Keratinocyte (primary cell): ENCODE results near the gene CCDC178. TPM values are rescaled to one million over a fixed set of nuclear protein-coding genes. Genes with fewer than 3 reads are reported as not detected.
"Not testable (repeated sequence)": the region's sequence is repeated elsewhere in the genome, so short reads cannot be mapped to it uniquely, and the experiment has no call there.

Source experiments
- DNase-seq: peaks from one replicate; pipeline ENCODE4 v3.0.0-alpha.2; 2011; ENCODE audit warnings: low read depth, missing footprints, low spot score
- FAIRE-seq: peaks from 2 replicates; lab custom pipeline; 2011; peaks lifted over from hg19 to GRCh38; lab: Jason Lieb, UNC
- H2AFZ ChIP-seq: 2 replicates; pipeline ENCODE4 v1.6.0; 2012; ENCODE audit warnings: low read length, control low read depth, inconsistent platforms; ENCODE audit not compliant: control insufficient read depth
- H3K27ac ChIP-seq: 2 replicates; pipeline ENCODE4 v1.5.1; 2011; ENCODE audit warnings: low read length; ENCODE audit not compliant: control insufficient read depth, insufficient read depth
- H3K27me3 ChIP-seq: 3 replicates; pipeline ENCODE4 v1.6.0; 2011; ENCODE audit warnings: low read length; ENCODE audit not compliant: control insufficient read depth, insufficient read depth; ENCODE audit errors: extremely low read depth
- H3K36me3 ChIP-seq, 2 experiments: 2 replicates in 1 of 2; 3 replicates in 1 of 2; pipeline ENCODE4 v1.5.1; 2011; ENCODE audit warnings: low read length in 2 of 2, mild to moderate bottlenecking in 1 of 2; ENCODE audit not compliant: control insufficient read depth in 2 of 2, insufficient read depth in 2 of 2; ENCODE audit errors: extremely low read depth in 1 of 2
- H3K4me1 ChIP-seq: 3 replicates; pipeline ENCODE4 v1.5.1; 2011; ENCODE audit warnings: low read length; ENCODE audit not compliant: control insufficient read depth, insufficient read depth; ENCODE audit errors: extremely low read depth
- H3K4me2 ChIP-seq: 3 replicates; pipeline ENCODE4 v1.6.0; 2011; ENCODE audit warnings: low read depth, low read length; ENCODE audit not compliant: control insufficient read depth, insufficient read depth; ENCODE audit errors: extremely low read depth
- H3K4me3 ChIP-seq, 3 experiments: fragments of 200-600 bp in 1 of 3; sonication (generic) in 1 of 3; 2 replicates in 2 of 3; 3 replicates in 1 of 3; pipeline ENCODE4 v1.5.1; 2011 to 2016; ENCODE audit warnings: low read length in 3 of 3, mild to moderate bottlenecking in 3 of 3, control low read depth in 2 of 3, inconsistent platforms in 1 of 3, low read depth in 1 of 3, mixed read lengths in 1 of 3, mixed run types in 1 of 3, moderate library complexity in 1 of 3; ENCODE audit not compliant: control insufficient read depth in 2 of 3, insufficient read depth in 2 of 3; ENCODE audit errors: extremely low read depth in 1 of 3
- H3K79me2 ChIP-seq: 2 replicates; pipeline ENCODE4 v1.6.0; 2012; ENCODE audit warnings: low read length; ENCODE audit not compliant: control insufficient read depth, insufficient read depth
- H3K9ac ChIP-seq: 3 replicates; pipeline ENCODE4 v1.6.0; 2011; ENCODE audit warnings: low read length; ENCODE audit not compliant: control insufficient read depth, insufficient read depth; ENCODE audit errors: extremely low read depth
- H3K9me1 ChIP-seq: 3 replicates; pipeline ENCODE4 v1.6.0; 2011; ENCODE audit warnings: low read length; ENCODE audit not compliant: control insufficient read depth, insufficient read depth; ENCODE audit errors: extremely low read depth
- H3K9me3 ChIP-seq: 2 replicates; pipeline ENCODE4 v1.5.1; 2012; ENCODE audit warnings: low read depth, low read length; ENCODE audit not compliant: control insufficient read depth
- H4K20me1 ChIP-seq: 3 replicates; pipeline ENCODE4 v1.6.0; 2011; ENCODE audit warnings: low read length; ENCODE audit not compliant: control insufficient read depth, insufficient read depth; ENCODE audit errors: extremely low read depth
- EZH2 ChIP-seq: IDR thresholded peaks from one replicate; pipeline ENCODE4 v1.6.1; 2012; ENCODE audit warnings: inconsistent platforms, mild to moderate bottlenecking, low read length, moderate library complexity
- dilution Hi-C: fragments of 300-500 bp; cut with MboI; formaldehyde crosslinking; loops from one replicate; pipeline ENCODE4 v1.7.0; 2020; ENCODE audit warnings: low sequenced_read_pairs; ENCODE audit not compliant: extremely low pct_ligation_motif_present
- polyA plus RNA-seq, 5 experiments: library from polyadenylated mRNA; depleted of rRNA in 3 of 5; stranded (reverse) in 3 of 5; stranded (forward) in 1 of 5; unstranded in 1 of 5; fragments of >200 nt; gene quantifications; 1 replicate in 1 of 5; 2 replicates in 3 of 5; 3 replicates in 1 of 5; pipeline versions ENCODE4 v1.2.1 to v1.2.3, GENCODE V29; 2011 to 2012; ENCODE audit warnings: missing spikeins in 2 of 5, low read depth in 1 of 5, low replicate concordance in 1 of 5
- TF ChIP-seq, protein P1 (sequence below), 3 experiments: IDR thresholded peaks in 1 of 3; conservative IDR thresholded peaks in 1 of 3; optimal IDR thresholded peaks in 1 of 3; 2 replicates in 2 of 3; 3 replicates in 1 of 3; pipeline versions ENCODE3 to v1.5.1; 2011; ENCODE audit warnings: low read length in 3 of 3, mild to moderate bottlenecking in 3 of 3, moderate library complexity in 2 of 3, control low read depth in 1 of 3, inconsistent platforms in 1 of 3; ENCODE audit not compliant: insufficient read depth in 2 of 3; ENCODE audit errors: extremely low read depth in 1 of 3

CCDC178 gene
- polyA plus RNA-seq, 1 donor (not counting 4 experiments of a cell fraction or from before 2014, with no cell fraction given): 0.14 TPM

- H3K9me1 ChIP-seq: no peaks in the 10 kb centered on the region
- FAIRE-seq: no peak
Measured at GRCh38 chr18:32958746-32959145, 481.8 kb downstream of the CCDC178 start.

DNA sequence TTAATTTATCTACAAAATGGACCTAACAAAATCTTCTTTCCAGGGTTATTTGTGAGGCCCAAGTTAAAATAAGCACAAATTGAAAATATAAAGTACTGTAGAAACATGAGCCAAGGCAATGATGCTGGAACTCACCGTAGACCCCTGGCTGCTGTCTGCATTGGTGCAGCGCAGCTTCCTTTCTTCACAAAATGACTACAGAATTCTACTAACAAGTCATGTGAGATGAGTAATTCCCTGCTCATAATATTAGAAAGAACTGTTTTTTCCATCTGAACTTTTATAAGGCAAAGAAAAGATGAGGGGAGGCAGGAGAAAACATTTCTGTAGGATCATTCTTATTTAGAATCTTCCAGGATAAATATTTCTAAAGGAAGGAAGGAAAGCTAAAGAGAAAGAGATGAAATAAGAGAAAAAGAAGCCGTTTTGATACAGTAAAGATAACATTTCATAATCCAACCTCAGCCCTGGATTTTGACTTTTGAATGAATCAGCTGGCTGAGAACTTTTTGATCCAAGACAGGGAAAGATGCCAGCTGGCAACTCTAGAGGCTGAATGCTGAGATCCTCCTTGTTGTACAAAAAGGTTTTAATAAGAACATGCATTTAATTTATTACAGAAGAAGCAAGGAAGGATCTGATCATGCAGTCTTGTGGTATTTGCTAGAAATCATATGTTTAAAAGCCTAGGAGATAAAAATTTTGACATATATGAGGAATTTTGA, 483.8 kb downstream of the CCDC178 start:
- TF ChIP-seq, protein P1, sequence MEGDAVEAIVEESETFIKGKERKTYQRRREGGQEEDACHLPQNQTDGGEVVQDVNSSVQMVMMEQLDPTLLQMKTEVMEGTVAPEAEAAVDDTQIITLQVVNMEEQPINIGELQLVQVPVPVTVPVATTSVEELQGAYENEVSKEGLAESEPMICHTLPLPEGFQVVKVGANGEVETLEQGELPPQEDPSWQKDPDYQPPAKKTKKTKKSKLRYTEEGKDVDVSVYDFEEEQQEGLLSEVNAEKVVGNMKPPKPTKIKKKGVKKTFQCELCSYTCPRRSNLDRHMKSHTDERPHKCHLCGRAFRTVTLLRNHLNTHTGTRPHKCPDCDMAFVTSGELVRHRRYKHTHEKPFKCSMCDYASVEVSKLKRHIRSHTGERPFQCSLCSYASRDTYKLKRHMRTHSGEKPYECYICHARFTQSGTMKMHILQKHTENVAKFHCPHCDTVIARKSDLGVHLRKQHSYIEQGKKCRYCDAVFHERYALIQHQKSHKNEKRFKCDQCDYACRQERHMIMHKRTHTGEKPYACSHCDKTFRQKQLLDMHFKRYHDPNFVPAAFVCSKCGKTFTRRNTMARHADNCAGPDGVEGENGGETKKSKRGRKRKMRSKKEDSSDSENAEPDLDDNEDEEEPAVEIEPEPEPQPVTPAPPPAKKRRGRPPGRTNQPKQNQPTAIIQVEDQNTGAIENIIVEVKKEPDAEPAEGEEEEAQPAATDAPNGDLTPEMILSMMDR (optimal IDR thresholded peaks at IDR 0.05 in 1 of 3, IDR thresholded peaks at IDR 0.05 in 1 of 3, conservative IDR thresholded peaks at IDR 0.05 in 1 of 3; ENCODE audit: extremely low read depth in 1 of 3, insufficient read depth in 2 of 3, low read length in 3 of 3): no peak
- no peak for TF ChIP-seq EZH2
- no peaks in the 10 kb centered on the region for H3K9me1 ChIP-seq
- H3K27ac ChIP-seq: no peak overlapping the region
- H4K20me1 ChIP-seq: no peaks in the 10 kb centered on the region
- H3K27me3 ChIP-seq: no peaks in the 10 kb centered on the region
- H3K79me2 ChIP-seq: no peaks in the 10 kb centered on the region
- H3K4me2 ChIP-seq: no peak overlapping the region
- H3K4me1 ChIP-seq: no peaks in the 10 kb centered on the region
- no peak for DNase-seq
- no peak overlapping the region for H2AFZ ChIP-seq
- FAIRE-seq: no peak
- H3K9ac ChIP-seq: no peak overlapping the region
- no peaks in the 10 kb centered on the region for H3K36me3 ChIP-seq
- H3K4me3 ChIP-seq: no peak overlapping the region
- no peaks in the 10 kb centered on the region for H3K9me3 ChIP-seq
- dilution Hi-C loops: no loop called here

More at GRCh38 chr18:32958746-32959145, 481.8 kb downstream of the CCDC178 start:
- dilution Hi-C loops: no loop called here
- H3K27ac ChIP-seq: no peak overlapping the region
- H3K4me2 ChIP-seq: no peak overlapping the region
- H3K4me1 ChIP-seq: no peaks in the 10 kb centered on the region
- H3K79me2 ChIP-seq: no peaks in the 10 kb centered on the region
- no peaks in the 10 kb centered on the region for H3K36me3 ChIP-seq
- no peak for DNase-seq
- TF ChIP-seq, protein P1 (optimal IDR thresholded peaks at IDR 0.05 in 1 of 3, IDR thresholded peaks at IDR 0.05 in 1 of 3, conservative IDR thresholded peaks at IDR 0.05 in 1 of 3; ENCODE audit: extremely low read depth in 1 of 3, insufficient read depth in 2 of 3, low read length in 3 of 3): no peak
- no peak for TF ChIP-seq EZH2
- H3K4me3 ChIP-seq: no peak overlapping the region
- H3K9me3 ChIP-seq: no peaks in the 10 kb centered on the region
- H2AFZ ChIP-seq: no peak overlapping the region
- no peaks in the 10 kb centered on the region for H4K20me1 ChIP-seq
- no peak overlapping the region for H3K9ac ChIP-seq
- no peaks in the 10 kb centered on the region for H3K27me3 ChIP-seq

DNA sequence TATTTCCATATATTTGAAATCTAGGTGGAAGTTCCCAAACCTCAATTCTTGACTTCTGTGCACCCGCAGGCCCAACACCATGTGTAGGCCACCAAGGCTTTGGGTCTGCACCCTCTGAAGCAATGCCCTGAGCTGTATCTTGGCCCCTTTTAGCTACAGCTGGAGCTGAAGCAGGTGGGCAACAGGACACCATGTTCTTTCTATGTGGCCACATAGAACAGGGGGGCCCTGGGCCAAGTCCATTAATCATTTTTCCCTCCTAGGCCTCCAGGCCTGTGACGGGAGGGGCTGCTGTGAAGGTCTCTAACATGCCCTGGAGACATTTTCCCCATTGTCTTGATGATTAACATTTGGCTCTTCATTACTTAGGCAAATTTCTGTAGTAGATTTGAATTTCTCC, 488.2 kb downstream of the CCDC178 start:
- H2AFZ ChIP-seq, H3K9ac ChIP-seq, H3K27ac ChIP-seq, DNase-seq, H3K4me1 ChIP-seq, H3K9me3 ChIP-seq, H3K79me2 ChIP-seq, H3K4me3 ChIP-seq, FAIRE-seq, dilution Hi-C loops, H3K36me3 ChIP-seq, H3K9me1 ChIP-seq, H4K20me1 ChIP-seq, H3K4me2 ChIP-seq, H3K27me3 ChIP-seq: not testable (repeated sequence)
